IPS-NIHi11 (cell line): ENCODE results near the gene PLXDC1.
"Not testable (repeated sequence)": the region's sequence is repeated elsewhere in the genome, so short reads cannot be mapped to it uniquely, and the experiment has no call there.

ENCODE experiments used
- DNase-seq: peaks from one replicate; pipeline ENCODE4 v3.0.0; 2012; ENCODE audit warnings: mixed read lengths, low spot score

The PLXDC1 gene

GRCh38 chr17:39063681-39064069 lies 87.8 kb downstream of the PLXDC1 start:
- DNase-seq, result no peak

GRCh38 chr17:39062846-39063680 lies 88.4 kb downstream of the PLXDC1 start:
- no peak for DNase-seq

GRCh38 chr17:39058524-39058923 lies 92.9 kb downstream of the PLXDC1 start:
- DNase-seq, result no peak

GRCh38 chr17:39057701-39058206 lies 93.7 kb downstream of the PLXDC1 start:
- DNase-seq, result no peak

- DNase-seq, result no peak
These were observed 97.3 kb downstream of the PLXDC1 start for GRCh38 chr17:39054111-39054645.

GRCh38 chr17:39052423-39052822 lies 99.0 kb downstream of the PLXDC1 start:
- not testable (repeated sequence) for DNase-seq

GRCh38 chr17:39051001-39051585 lies 100.3 kb downstream of the PLXDC1 start:
- DNase-seq, result no peak

GRCh38 chr17:39045948-39046679 lies 105.3 kb downstream of the PLXDC1 start:
- DNase-seq, result no peak

- DNase-seq, result no peak
These were observed 115.4 kb downstream of the PLXDC1 start for GRCh38 chr17:39036009-39036408.

GRCh38 chr17:39035578-39035977 lies 115.9 kb downstream of the PLXDC1 start:
- DNase-seq, result not testable (repeated sequence)

GRCh38 chr17:39028690-39029089 lies 122.7 kb downstream of the PLXDC1 start:
- DNase-seq, result no peak

- peak; percentile 30 for DNase-seq
These were observed 123.9 kb downstream of the PLXDC1 start for GRCh38 chr17:39027455-39028035.

GRCh38 chr17:39026980-39027451 lies 124.4 kb downstream of the PLXDC1 start:
- DNase-seq, result peak; percentile 85

- not testable (repeated sequence) for DNase-seq
These were observed 125.1 kb downstream of the PLXDC1 start for GRCh38 chr17:39026346-39026745.

GRCh38 chr17:39022924-39023323 lies 128.5 kb downstream of the PLXDC1 start:
- no peak for DNase-seq

GRCh38 chr17:39020037-39020436 lies 131.4 kb downstream of the PLXDC1 start:
- DNase-seq, result not testable (repeated sequence)

GRCh38 chr17:39018267-39019134 lies 132.9 kb downstream of the PLXDC1 start:
- no peak for DNase-seq

- no peak for DNase-seq
These were observed 135.0 kb downstream of the PLXDC1 start for GRCh38 chr17:39016193-39017153.

- no peak for DNase-seq
These were observed 135.9 kb downstream of the PLXDC1 start for GRCh38 chr17:39015546-39015935.
